DMS153 treated with DMSO at 0.1 percent for 48 hours (cell line): ENCODE measurements around the gene CORT.
A peak's percentile ranks its signal among the peaks of the same experiment; 100 is the strongest.
"Not testable (repeated sequence)": the region's sequence is repeated elsewhere in the genome, so short reads cannot be mapped to it uniquely, and the experiment has no call there.

ENCODE experiments used
- DNase-seq: peaks from one replicate; lab custom pipeline; 2025; ENCODE audit not compliant: unreplicated experiment; lab: John Stamatoyannopoulos, UW

The CORT gene

GRCh38 chr1:10449751-10450150 lies at the start of gene CORT:
Gene CORT, plus strand, starts transcription at chr1:10450031. Its CDS starts 193 bp downstream, at chr1:10450224.
- no peak for DNase-seq

DNA sequence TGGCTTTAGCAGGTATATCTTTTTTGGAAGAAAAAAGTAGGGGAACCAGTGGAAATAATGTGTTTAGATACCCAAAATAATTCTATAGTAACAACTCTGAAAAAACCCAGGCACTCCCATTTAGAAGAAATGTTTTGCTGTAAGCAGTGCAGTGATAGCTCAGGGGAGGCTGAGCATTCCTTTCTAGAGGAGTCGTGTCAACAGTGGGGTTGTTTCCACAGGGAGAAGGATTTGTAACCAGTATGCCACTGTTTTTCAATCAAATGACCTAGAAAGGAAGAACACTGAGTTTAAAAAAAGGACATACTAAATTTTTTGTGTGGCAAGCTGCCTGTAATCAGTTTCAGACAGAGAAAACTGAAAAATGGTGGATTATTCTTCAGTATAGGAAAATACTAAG lies 48.5 kb upstream of the CORT start:
- DNase-seq = no peak

GRCh38 chr1:10402729-10403274 lies 47.0 kb upstream of the CORT start:
- DNase-seq = no peak

DNA sequence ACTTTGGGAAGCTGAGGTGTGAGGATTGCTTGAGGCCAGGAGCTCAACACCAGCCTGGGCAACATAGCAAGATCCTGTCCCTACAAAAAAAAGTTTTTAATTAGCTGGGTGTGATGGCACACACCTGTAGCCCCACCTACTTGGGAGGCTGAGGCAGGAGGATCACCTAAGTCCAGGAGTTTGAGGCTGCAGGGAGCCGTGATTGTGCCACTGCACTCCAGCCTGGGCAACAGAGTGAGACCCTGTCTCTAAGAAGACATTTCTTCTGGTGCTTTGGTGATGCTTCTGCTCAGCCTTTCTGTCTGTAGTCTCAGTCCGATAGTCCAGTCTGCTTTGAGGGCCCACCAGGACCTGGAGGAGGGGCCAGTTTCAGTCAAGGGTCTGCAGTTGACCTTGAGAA lies 42.6 kb upstream of the CORT start:
- DNase-seq = no peak

DNA sequence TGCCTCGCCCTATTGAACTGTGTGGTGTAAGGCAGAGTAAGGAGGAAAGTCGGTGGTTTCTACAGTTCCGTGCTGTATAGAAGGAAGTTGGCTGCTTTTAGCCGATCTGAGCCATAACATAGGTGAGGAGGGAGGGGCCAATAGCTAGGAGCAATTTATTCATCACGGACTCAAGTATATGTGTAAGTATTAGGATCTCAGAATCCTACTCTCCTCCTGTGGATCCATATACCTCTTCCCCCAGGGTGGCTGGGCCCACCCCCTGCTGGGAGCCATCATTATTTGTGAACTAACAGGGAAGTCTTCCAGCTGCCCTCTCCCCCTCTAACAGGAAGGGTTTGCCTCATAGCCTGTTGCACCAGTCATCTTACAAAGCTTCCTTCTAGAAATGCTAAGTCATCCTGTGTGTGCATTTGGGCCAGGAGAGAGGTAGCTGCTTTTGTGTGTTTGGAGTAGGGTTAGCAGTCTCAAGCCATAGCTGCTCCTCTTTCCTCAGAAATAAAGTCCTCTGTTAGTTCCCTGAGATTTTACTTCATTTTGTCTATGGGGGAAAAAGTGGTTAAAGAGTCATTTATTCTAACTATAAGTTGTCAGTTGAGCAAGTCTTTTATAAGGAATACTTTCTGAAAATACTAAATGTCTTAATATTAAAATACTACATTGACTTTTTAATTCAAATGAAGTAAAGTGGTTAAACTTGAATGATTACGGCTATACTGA lies 34.5 kb upstream of the CORT start:
- DNase-seq = no peak

GRCh38 chr1:10415967-10416366 lies 33.9 kb upstream of the CORT start:
- DNase-seq = not testable (repeated sequence)

GRCh38 chr1:10418741-10419140 lies 31.1 kb upstream of the CORT start:
- not testable (repeated sequence) for DNase-seq

DNA sequence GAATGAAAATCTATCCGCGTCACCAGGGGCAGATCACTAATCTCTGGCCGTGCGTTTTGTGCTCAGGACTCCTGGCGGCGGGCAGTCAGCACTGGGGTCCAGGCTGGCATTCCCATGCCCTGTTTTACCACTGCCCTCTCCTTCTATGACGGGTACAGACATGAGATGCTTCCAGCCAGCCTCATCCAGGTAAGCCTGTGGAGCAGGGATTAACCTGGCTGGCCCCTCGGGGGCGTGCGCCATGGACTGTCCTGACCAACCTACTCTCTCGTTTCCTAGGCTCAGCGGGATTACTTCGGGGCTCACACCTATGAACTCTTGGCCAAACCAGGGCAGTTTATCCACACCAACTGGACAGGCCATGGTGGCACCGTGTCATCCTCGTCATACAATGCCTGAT lies 30.5 kb upstream of the CORT start:
- DNase-seq = no peak

DNA sequence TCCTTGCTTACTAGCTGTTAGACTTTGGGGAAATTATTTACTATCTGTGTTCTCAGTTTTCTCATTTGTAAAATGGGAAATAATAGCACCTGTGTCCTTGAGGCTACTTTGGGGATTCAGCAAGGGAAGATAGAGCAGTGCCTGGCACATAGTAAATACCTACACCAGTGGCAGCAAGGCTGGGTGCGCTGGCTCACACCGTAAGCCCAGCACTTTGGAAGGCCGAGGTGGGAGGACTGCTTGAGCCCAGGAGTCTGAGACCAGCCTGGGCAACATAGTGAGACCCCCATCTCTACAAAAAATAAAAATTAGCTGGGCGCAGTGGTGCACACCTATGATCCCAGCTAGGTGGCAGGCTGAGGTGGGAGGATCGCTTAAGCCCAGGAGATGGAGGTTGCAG lies 28.2 kb upstream of the CORT start:
- no peak for DNase-seq

GRCh38 chr1:10424034-10424433 lies 25.8 kb upstream of the CORT start:
- DNase-seq = no peak

GRCh38 chr1:10424651-10425050 lies 25.2 kb upstream of the CORT start:
- no peak for DNase-seq

- not testable (repeated sequence) for DNase-seq
Observed at GRCh38 chr1:10425826-10426534, 23.9 kb upstream of the CORT start.

GRCh38 chr1:10426535-10426848 lies 23.3 kb upstream of the CORT start:
- not testable (repeated sequence) for DNase-seq

GRCh38 chr1:10428984-10429383 lies 20.8 kb upstream of the CORT start:
- no peak for DNase-seq

- no peak for DNase-seq
Observed at GRCh38 chr1:10429868-10430215, 20.0 kb upstream of the CORT start.

- peak; percentile 91 for DNase-seq
Observed at GRCh38 chr1:10430216-10431069, 19.4 kb upstream of the CORT start, which contains the start of gene CENPS. Gene CENPS, plus strand, starts transcription at chr1:10430433. Its CDS starts 85 bp downstream, at chr1:10430518.

GRCh38 chr1:10431070-10431730 lies 18.6 kb upstream of the CORT start:
- no peak for DNase-seq

- DNase-seq = no peak
Observed at GRCh38 chr1:10432910-10433700, 16.7 kb upstream of the CORT start.

DNA sequence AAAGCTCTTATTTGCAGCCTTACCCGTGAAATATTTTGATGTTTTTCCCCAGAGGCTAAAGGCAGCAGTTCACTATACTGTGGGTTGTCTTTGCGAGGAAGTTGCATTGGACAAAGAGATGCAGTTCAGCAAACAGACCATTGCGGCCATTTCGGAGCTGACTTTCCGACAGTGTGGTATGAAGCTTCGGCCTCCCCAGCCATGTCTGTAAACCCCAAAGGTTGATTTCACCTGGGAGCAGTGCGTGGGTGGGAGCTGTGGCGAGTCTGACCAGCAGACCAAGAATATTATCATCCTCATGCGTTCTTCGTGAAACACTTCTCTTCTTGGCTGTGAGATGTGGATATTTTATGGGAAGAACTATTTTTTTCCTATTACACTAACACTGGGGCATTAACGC lies 16.0 kb upstream of the CORT start:
- DNase-seq = no peak

GRCh38 chr1:10434590-10434989 lies 15.2 kb upstream of the CORT start:
- no peak for DNase-seq
